HL-60 (cell line): ENCODE data around the gene SPA17.

Experiments
- POLR2AphosphoS5 ChIP-seq: IDR thresholded peaks from 2 replicates; pipeline ENCODE4 v1.6.1; 2012; ENCODE audit warnings: low read depth
- TF ChIP-seq, protein P1 (sequence below): IDR thresholded peaks from one replicate; pipeline ENCODE4 v1.5.1; 2011; ENCODE audit warnings: low read length, control low read depth, inconsistent platforms; ENCODE audit not compliant: insufficient read depth

- TF ChIP-seq POLR2AphosphoS5 = peak; percentile 59; the same call in 1 of the 2 replicates
- TF ChIP-seq, protein P1, sequence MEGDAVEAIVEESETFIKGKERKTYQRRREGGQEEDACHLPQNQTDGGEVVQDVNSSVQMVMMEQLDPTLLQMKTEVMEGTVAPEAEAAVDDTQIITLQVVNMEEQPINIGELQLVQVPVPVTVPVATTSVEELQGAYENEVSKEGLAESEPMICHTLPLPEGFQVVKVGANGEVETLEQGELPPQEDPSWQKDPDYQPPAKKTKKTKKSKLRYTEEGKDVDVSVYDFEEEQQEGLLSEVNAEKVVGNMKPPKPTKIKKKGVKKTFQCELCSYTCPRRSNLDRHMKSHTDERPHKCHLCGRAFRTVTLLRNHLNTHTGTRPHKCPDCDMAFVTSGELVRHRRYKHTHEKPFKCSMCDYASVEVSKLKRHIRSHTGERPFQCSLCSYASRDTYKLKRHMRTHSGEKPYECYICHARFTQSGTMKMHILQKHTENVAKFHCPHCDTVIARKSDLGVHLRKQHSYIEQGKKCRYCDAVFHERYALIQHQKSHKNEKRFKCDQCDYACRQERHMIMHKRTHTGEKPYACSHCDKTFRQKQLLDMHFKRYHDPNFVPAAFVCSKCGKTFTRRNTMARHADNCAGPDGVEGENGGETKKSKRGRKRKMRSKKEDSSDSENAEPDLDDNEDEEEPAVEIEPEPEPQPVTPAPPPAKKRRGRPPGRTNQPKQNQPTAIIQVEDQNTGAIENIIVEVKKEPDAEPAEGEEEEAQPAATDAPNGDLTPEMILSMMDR = no peak
Observed at GRCh38 chr11:124673333-124674167, at the start of gene SPA17, which contains the start of gene SIAE.
